Stimulated activated CD8-positive, alpha-beta memory T cell treated with anti-CD3 and anti-CD28 coated beads, Interleukin-4, amount 100 ng/mL, for 48 hours (primary cell): ENCODE results near the gene SEC22C.
"Not testable (repeated sequence)": the region's sequence is repeated elsewhere in the genome, so short reads cannot be mapped to it uniquely, and the experiment has no call there.

Experiments
- DNase-seq: peaks from one replicate; pipeline ENCODE4 v3.0.0-alpha.2; 2020

SEC22C gene, protein sequence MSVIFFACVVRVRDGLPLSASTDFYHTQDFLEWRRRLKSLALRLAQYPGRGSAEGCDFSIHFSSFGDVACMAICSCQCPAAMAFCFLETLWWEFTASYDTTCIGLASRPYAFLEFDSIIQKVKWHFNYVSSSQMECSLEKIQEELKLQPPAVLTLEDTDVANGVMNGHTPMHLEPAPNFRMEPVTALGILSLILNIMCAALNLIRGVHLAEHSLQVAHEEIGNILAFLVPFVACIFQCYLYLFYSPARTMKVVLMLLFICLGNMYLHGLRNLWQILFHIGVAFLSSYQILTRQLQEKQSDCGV

DNA sequence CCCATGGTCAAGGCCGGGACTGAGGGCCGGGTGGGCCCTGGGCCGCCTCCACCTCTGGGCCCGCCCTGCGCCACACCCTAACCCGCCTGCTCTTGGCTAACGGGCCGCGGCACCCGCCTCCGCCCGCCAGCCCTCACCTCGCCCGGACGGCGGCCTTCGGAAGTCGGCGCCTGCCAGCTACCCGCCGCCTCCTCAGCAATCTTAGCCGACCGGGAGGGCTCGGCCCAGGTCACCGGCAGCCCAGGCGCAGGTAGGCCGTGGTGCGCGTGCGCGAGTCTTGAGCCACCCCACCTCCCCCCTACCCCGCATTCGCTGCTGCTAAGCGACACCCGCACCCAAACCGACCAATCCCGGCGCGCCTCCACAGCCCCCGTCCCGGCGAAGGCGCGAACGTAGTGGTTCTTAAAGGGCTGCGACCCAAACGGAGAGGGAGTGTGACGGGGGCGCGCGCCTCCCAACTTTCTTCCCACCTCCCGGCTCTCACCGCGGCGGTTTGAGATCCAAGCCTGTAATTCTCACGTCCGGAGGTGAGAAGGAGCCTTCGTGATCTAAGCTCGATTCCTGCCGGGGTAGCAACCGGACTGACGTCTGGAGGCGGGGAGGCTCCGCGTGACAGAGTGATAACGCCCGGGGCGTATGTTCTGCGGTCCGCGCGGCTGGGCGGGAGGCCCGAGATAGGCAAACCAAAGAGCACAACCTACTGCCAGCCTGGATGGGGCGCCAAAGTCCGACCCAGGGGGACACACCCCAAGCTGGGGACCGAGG lies at the start of gene SEC22C:
Gene SEC22C, minus strand, starts transcription at position 259 of the 765 bp plus-strand sequence. CDS start 12,921 bp downstream, outside the sequence.
- DNase-seq = peak; percentile 97

- DNase-seq = no peak
These were observed 31.7 kb upstream of the SEC22C start for GRCh38 chr3:42613462-42613861.

DNA sequence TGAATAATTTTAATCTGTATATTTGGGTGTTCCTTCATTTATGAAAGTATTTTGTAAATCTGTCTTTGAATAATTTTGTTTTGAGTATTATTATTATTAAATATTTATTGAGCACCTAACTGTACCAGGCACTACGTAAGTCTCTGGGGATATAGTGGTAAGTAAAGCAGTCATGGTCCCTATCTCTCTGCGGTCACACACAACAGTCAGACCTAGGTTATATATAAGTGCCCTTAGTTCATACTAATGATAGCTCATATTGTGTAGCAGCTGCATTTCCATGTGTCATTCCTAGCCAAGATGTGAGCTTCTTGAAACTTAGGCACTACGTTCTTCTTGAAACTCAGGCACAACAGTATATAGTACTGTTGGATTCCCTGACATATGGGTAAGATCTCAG lies 31.2 kb upstream of the SEC22C start:
- DNase-seq = no peak

- DNase-seq = no peak
These were observed 30.4 kb upstream of the SEC22C start for GRCh38 chr3:42612217-42612616.

DNA sequence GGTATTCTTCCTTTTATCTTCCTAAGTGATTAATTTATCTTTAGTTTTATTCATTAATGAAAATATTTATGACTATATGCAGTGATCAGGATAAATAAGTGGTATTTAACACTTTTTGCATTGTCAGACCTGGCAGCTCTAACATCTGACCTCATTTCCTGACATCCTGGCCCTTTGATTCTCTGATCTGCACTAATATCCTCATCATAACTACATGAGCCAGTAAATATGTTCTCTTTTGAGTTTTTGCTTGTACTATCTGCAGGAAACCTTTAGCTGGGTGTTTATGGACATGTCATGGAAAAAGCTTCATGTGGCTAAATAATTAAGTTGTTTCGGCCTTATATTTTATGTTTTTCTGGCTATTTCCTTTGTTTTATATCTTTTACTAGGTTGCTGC lies 29.2 kb upstream of the SEC22C start:
- no peak for DNase-seq

DNA sequence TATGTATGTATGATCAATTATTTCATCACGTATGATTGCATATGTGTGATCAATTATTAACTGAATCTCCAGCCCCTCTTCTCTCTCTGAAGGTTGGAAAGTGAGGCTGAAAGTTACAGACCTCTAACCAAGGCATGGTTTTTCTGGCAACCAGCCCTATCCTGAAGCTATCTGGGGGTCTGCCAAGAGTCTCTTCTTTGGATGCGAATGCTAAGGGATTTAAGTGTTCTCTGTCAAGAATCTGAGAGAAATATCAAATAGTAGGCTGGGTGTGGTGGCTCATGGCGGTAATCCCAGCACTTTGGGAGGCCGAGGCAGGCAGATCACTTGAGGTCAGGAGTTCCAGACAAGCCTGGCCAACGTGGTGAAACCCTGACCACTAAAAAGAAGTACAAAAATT lies 26.8 kb upstream of the SEC22C start:
- no peak for DNase-seq

DNA sequence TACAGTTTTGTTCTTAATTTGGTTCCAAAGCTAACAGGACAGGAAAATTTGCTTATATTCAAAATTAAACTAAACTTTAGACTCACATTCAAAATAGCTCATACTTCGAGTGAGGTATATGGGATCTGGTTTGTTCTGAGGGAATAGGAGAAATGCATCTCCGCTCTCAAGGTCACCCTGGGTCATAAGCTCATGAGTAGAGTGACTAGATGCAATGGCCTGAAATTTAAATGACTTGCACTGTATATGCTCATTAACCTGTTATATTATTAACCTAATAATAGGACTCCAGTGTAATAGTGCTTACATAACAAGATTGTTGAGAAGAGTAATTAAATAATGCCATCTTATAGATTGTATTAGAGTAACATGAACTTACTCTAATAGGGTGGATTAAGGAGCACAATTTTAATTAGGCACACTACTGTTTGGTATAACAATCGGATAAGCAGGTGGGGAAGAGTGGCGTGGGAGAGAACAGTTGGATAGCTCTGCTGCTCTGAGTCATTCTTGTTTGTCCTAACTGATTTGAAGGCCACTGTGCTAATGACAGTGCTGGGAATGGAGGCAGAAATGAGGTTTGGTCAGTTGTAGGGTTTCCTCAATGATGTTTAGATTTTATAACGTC lies 23.9 kb upstream of the SEC22C start:
- DNase-seq = no peak

GRCh38 chr3:42602961-42603360 lies 21.2 kb upstream of the SEC22C start:
- DNase-seq = no peak

GRCh38 chr3:42601896-42602581 lies 20.3 kb upstream of the SEC22C start:
- DNase-seq = no peak

GRCh38 chr3:42600958-42601675 lies 19.4 kb upstream of the SEC22C start:
- peak; percentile 72 for DNase-seq

- DNase-seq = peak; percentile 100
These were observed 18.6 kb upstream of the SEC22C start, which contains the start of gene NKTR for GRCh38 chr3:42600111-42600957. TSS of gene NKTR (plus strand) at chr3:42600686. CDS start at chr3:42601007, 321 bp downstream.

- not testable (repeated sequence) for DNase-seq
These were observed 15.3 kb upstream of the SEC22C start for GRCh38 chr3:42597098-42597497.

DNA sequence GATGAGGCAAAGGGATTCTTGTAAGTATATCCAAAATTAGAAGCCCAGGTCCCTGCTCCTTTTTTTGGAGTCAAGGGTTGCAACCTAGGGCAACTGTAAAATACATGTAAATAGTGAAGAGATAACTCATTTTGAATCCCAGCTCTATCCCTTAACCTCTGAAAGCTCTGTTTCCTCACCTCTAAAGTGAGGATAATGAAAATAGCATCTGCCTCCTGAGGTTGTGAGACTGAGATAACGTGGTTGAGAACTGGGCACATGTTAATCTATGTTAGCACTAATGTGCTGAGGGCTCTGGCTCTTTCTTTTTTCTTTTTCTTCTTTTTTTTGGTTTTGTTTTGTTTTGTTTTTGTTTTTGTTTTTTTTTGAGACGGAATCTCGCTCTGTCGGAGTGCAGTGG lies 13.9 kb upstream of the SEC22C start:
- DNase-seq = no peak

DNA sequence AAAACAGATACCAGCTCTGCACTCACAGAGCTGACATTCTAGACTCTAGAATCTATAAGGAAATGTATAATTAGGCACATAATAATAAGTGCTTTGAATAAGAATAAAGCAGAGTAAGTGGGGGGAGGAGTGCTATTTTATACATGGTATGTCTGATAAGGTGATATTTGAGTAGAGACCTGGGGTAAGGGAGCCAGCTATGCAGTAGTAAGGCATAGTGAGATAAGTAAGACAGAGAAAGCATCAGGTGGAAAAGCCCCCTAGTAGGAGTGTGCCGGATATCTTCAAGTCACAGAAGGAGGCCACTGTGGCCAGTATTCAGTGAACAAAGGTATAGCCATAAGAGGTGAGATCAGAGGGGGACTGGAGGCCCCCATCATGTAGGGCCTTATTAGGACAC lies 11.9 kb upstream of the SEC22C start:
- DNase-seq = no peak

DNA sequence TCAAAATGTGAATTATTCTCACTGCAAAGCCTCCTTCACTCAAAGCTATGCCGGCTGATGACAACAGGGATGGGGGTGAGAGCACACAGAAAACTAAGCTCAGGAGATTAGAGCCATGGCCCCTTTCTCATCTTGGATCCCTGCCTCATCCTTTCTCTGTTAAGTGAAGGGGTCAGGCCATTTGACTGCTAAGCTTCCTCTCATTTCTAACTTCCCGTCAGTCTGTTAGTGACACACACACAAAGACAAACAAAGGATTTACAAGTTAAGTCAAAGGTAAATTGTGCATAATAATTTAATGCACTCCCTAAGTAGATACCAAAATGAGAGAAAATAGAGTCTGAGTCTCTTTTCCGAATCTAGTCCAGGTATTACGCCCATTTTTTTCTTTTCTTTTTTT lies 10.0 kb upstream of the SEC22C start:
- no peak for DNase-seq

- DNase-seq = peak; percentile 39
These were observed 9.4 kb upstream of the SEC22C start for GRCh38 chr3:42590989-42591756.

DNA sequence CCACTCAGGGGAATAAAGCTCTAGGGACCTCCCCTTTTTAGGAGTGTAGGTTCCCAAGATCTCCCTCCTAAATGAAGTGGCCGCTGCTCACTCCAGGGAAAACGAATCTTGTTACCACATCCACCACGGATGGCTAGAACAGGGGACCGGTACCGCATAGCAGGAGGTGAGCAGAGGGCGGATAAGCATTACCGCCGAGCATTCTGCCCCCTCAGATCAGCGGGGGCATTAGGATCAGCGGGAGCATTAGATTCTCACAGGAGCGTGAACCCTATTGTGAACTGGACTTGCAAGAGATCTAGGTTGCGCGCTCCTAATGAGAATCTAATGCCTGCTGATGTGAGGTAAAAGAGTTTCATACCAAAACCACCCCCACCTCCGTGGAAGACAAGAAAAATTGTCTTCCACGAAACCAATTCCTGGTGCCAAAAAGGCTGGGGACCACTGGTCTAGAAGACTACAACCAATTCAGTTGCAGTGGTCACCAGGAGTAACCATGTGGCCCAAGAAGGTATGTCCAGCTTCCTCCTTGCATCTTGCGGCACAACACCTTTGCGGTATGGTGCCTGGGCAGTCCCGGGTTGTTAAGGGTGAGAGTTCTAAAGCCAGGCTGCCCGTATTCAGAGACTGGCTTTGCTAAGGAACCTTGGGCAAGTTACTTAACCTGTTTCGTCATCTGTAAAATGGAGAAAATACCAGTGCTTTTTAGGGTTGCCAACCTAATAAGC lies 7.8 kb upstream of the SEC22C start:
- DNase-seq = no peak

DNA sequence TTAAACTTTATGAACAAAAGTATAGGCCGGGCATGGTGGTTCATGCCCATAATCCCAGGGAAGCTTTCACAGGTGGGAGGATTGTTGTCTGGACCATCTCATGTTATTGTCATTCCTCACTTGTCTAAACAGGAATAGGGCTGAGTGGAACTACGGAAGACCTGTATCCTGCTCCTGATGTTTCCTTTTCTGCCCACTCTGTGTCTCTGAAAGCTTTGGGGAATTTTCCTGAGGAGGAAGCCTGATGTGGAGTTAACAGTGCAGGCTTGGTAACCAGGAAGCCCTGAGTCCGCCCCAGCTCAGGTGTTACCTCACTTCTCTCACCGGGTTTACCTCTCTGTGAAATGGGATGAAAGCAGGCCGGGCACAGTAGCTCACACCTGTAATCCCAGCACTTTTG lies 6.9 kb upstream of the SEC22C start:
- no peak for DNase-seq

GRCh38 chr3:42582474-42583070 lies 805 bp upstream of the SEC22C start:
- DNase-seq = no peak

- DNase-seq = no peak
These were observed 413 bp downstream of the SEC22C start for GRCh38 chr3:42581400-42581708.
